Measurements from ENCODE around the gene TMTC1. TPM values are rescaled to one million over a fixed set of nuclear protein-coding genes. Genes with fewer than 3 reads are reported as not detected.

Gene TMTC1
- total RNA-seq, 3 donors from 2014 or later (not counting 1 experiment from before 2014, with no cell fraction given), result 0.18 to 2.0 (median 0.50) TPM

- Mint-ChIP-seq H3K27me3 (ENCODE audit: low read depth in 2 of 2) (peaks cover 0 to 2% of the 10 kb centered on the region in 2 donors), H3K4me1 (no peaks in the 10 kb centered on the region), H3K4me3 (no peak overlapping the region), H3K9me3 (peaks cover 0 to 9% of the 10 kb centered on the region in 2 donors), H3K36me3 (no peaks in the 10 kb centered on the region), H3K27ac (no peak overlapping the region)
- Histone ChIP-seq H3K36me3 (ENCODE audit: control insufficient read depth, insufficient read depth, low read length) (no peaks in the 10 kb centered on the region), H3K9me3 (ENCODE audit: control insufficient read depth, insufficient read depth, low read length) (no peaks in the 10 kb centered on the region), H3K4me1 (ENCODE audit: control insufficient read depth, insufficient read depth, low read length) (no peaks in the 10 kb centered on the region), H3K27ac (ENCODE audit: low read length) (no peak overlapping the region), H3K27me3 (ENCODE audit: control insufficient read depth, insufficient read depth, low read length) (no peaks in the 10 kb centered on the region), H3K4me3 (ENCODE audit: low read length) (no peak overlapping the region)
- intact Hi-C loops (cut with micrococcal nuclease), result no loop called here
- TF ChIP-seq CTCF (IDR thresholded peaks at IDR 0.05), result no peak
- DNase-seq (no peak), ATAC-seq (no peak)
- 65% methylated on average over 1 of the region's 1 CpG for WGBS (ENCODE audit: insufficient coverage)
Observed at GRCh38 chr12:29617407-29617803, 166.3 kb downstream of the TMTC1 start.

- H3K27me3 Mint-ChIP-seq (ENCODE audit: low read depth in 2 of 2), result peaks cover 0 to 2% of the 10 kb centered on the region in 2 donors
- no peaks in the 10 kb centered on the region for H3K27me3 ChIP-seq (ENCODE audit: control insufficient read depth, insufficient read depth, low read length)
- H3K27ac ChIP-seq (ENCODE audit: low read length), result no peak overlapping the region
- H3K36me3 Mint-ChIP-seq, result no peaks in the 10 kb centered on the region
- no peak overlapping the region for H3K4me3 ChIP-seq (ENCODE audit: low read length)
- no peak overlapping the region for H3K27ac Mint-ChIP-seq
- TF ChIP-seq CTCF (IDR thresholded peaks at IDR 0.05), result no peak
- no peaks in the 10 kb centered on the region for H3K4me1 Mint-ChIP-seq
- WGBS (ENCODE audit: insufficient coverage), result 90% methylated on average over 5 of the region's 6 CpGs
- intact Hi-C loops (cut with micrococcal nuclease), result no loop called here
- ATAC-seq, result no peak
- H3K9me3 Mint-ChIP-seq, result peaks cover 0 to 9% of the 10 kb centered on the region in 2 donors
- H3K4me1 ChIP-seq (ENCODE audit: control insufficient read depth, insufficient read depth, low read length), result no peaks in the 10 kb centered on the region
- H3K4me3 Mint-ChIP-seq, result no peak overlapping the region
- DNase-seq, result no peak
- H3K9me3 ChIP-seq (ENCODE audit: control insufficient read depth, insufficient read depth, low read length), result no peaks in the 10 kb centered on the region
- no peaks in the 10 kb centered on the region for H3K36me3 ChIP-seq (ENCODE audit: control insufficient read depth, insufficient read depth, low read length)
Observed at GRCh38 chr12:29616664-29617406, 166.9 kb downstream of the TMTC1 start.

- WGBS (ENCODE audit: insufficient coverage), result 80% methylated on average over 2 of the region's 2 CpGs
- no peaks in the 10 kb centered on the region for H3K4me1 Mint-ChIP-seq
- Histone ChIP-seq H3K9me3 (ENCODE audit: control insufficient read depth, insufficient read depth, low read length) (no peaks in the 10 kb centered on the region), H3K4me3 (ENCODE audit: low read length) (no peak overlapping the region), H3K36me3 (ENCODE audit: control insufficient read depth, insufficient read depth, low read length) (no peaks in the 10 kb centered on the region), H3K27ac (ENCODE audit: low read length) (no peak overlapping the region), H3K4me1 (ENCODE audit: control insufficient read depth, insufficient read depth, low read length) (no peaks in the 10 kb centered on the region), H3K27me3 (ENCODE audit: control insufficient read depth, insufficient read depth, low read length) (no peaks in the 10 kb centered on the region)
- peaks cover under 1 to 8% of the 10 kb centered on the region in 2 donors for H3K9me3 Mint-ChIP-seq
- DNase-seq (no peak), ATAC-seq (no peak)
- no peak overlapping the region for H3K4me3 Mint-ChIP-seq
- no peaks in the 10 kb centered on the region for H3K36me3 Mint-ChIP-seq
- H3K27me3 Mint-ChIP-seq (ENCODE audit: low read depth in 2 of 2), result peaks cover 0 to 4% of the 10 kb centered on the region in 2 donors
- intact Hi-C loops (cut with micrococcal nuclease), result no loop called here
- no peak overlapping the region for H3K27ac Mint-ChIP-seq
- TF ChIP-seq CTCF (IDR thresholded peaks at IDR 0.05), result no peak
Observed at GRCh38 chr12:29614694-29615325, 168.9 kb downstream of the TMTC1 start.
